SHP77 (cell line): ENCODE data around the gene TULP3.

Experiments used
- DNase-seq, 2 experiments: peaks; one replicate each; lab custom pipeline; 2025; lab: John Stamatoyannopoulos, UW

TULP3 gene

DNA sequence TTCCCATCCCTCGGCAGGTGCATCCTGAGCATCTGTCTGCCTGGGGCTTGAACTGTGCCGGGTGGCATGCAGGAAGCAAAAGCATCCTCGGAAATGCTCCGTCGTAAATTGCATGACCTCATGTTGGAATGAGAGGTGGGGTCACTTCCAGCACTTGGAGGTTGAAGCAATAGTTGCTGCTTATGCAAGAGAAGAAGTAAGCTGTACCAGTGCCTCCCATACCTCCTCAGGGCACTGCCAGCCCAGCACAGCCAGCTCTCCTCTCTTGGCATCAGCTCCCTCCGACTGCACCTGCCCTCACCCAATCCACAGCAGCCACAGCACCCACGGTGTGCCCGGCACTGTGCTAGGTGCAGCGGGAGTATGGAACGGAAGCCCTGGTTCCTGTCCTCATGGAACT is 80.1 kb downstream of the TULP3 start:
- DNase-seq = no peak

GRCh38 chr12:2973566-2973965 is 82.9 kb downstream of the TULP3 start:
- DNase-seq = no peak

DNA sequence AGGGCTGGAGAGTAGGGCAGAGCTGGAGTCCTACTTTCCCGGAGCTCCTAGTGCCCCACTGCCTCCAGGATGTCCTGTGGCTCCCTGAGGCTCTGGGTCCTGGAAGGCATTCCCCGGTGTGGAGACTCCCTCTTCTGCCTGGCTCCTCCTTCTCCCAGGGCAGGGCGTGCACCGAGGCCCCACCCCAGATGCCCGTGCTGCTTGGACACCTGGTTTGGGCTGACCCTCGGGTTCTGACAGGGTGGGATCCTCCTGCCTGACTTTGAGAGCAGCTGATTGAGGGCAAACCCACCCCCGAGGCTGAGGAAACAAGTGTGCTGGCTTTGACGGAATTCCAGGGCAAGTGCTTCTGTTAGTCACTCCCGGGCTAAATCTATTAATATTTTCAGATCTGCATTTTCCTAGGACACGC is 83.9 kb downstream of the TULP3 start:
- DNase-seq = no peak

- DNase-seq = no peak
Observed at GRCh38 chr12:2976581-2976996, 85.9 kb downstream of the TULP3 start.

DNA sequence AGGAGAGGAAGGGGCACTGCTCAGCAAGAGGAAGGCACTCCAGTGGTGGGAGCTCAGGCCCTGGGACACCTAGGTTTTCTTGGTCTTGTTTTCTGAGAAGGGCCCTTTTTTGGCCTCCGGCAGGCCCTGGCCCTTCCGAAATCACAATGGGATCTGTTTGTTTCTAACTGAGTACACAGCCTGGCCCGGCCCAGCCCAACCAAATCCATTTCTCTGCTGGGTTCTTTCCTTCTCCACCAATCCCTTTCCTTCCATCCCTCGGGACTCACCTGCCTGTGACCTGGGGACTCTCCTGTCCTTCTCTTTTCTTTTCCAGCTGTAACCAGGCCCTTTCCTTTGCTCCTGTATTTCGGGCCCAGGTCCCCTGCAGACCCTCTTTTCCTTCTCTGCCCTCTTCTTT is 87.1 kb downstream of the TULP3 start:
- DNase-seq = no peak

DNA sequence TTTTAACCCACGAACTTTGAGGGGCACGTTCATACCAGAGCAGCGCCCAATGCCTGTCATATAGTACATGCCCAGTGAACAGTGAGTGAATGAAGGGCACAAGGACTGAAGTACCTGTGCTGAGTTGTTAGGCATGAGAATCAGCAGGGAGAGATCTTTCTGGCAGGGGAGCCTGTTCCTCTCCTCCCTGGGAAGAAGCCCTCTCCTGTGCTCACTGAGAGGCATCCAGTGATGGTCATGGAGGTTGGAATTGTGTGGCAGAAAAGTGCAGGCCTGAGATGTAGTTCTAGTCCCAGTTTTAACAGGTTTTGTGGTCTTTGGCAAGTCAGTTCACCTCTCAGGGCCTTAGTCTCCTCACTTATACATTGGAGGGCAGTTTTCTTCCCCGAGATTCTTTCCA is 89.1 kb downstream of the TULP3 start:
- no peak for DNase-seq

GRCh38 chr12:2980630-2981029 is 89.9 kb downstream of the TULP3 start:
- no peak for DNase-seq

- no peak for DNase-seq
Observed at GRCh38 chr12:2982361-2982760, 91.7 kb downstream of the TULP3 start.

DNA sequence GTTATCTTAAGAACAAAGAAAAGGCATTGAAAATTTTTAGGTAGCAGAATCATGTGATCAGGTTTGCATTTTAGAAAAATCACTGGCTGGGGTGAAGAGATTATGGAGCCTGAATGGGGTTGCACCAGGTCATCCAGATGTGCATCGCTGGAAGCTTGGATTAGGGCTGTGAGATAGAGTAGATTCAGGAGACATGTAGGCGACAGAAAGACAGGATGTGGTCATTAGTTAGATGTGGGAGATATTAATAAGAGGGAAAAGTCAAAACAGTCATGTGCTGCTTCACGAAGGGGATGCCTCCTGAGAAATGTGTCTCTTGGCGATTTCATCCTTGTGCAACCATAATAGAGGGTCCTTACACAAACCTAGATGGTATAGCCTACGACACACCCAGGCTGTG is 93.6 kb downstream of the TULP3 start:
- DNase-seq = no peak

DNA sequence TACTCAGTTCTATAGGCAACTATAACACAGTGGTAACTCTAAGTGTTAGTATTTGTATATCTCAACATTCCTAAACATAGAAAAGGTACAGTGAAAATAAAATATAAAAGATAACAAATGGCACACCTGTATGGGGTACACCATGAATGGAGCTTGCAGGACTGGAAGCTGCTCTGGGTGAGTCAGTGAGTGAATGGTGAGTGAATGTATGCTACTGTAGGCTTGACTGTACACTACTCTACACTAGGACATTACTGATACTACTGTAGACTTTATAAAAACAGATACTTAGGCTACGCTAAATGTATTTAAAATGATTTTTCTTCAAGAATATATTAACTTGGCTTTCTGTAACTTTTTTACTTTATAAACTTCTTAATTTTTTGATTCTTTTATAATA is 94.0 kb downstream of the TULP3 start:
- DNase-seq = no peak

GRCh38 chr12:2986876-2987275 is 96.2 kb downstream of the TULP3 start:
- no peak for DNase-seq

- no peak for DNase-seq
Observed at GRCh38 chr12:2988494-2988893, 97.8 kb downstream of the TULP3 start.
